Kidney tubule cell (primary cell): ENCODE data around the gene NUTM2E.
A peak's percentile ranks its signal among the peaks of the same experiment; 100 is the strongest.
"Not testable (repeated sequence)": the region's sequence is repeated elsewhere in the genome, so short reads cannot be mapped to it uniquely, and the experiment has no call there.

Experiments used
- DNase-seq: peaks from one replicate; pipeline ENCODE4 v3.0.0-alpha.2; 2018; ENCODE audit warnings: low spot score

NUTM2E gene

DNA sequence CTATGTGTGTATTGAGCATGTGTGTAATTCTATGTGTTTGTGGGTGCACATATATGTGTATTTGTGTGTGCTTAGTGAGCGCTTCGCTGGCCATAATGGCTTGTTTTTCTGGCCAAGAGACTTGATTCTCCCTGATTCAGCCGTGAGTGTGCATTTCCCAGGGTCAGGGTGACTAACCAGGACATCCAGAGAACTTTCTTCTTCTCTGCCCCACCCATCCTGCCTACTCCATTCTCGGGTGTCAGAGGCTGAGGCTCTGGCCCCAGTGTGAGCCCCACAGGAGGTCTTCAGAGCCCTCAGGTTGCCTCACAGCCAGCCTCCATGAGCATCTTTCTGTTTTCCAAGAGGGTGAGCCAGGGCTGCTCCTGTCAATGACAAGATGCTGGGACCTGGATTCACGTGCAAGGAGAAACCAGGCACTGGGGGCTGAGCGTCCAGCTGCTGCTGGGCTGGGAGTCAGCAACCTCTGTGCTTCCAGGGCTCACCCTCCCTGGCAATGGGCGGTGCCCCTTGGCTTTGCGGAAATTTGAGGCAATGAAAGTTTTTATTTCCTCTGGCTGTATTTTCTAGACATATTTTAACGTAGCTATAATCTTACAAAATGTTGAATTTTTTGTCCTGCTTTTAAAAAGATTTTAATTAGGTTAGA lies 40.5 kb downstream of the NUTM2E start:
- DNase-seq, result not testable (repeated sequence)

DNA sequence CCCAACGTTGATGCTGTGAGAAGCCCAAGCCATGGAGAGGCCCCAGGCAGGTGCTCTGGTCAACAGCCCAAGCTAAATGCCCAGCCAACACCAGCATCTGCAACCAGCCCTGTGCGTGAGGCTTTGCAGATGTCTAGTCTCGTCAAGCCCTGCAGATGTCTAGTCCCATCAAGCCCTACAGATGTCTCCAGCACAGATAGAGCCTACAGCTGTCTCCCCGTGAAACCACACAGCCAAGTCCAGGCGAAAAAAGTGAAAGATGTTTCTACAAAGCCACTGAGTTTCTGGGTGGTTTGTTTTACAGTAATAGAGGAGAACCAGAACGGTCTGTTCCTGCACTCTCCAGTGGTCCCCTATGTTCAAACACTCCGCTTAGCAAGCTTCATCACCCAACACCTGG lies 41.5 kb downstream of the NUTM2E start:
- DNase-seq, result not testable (repeated sequence)

DNA sequence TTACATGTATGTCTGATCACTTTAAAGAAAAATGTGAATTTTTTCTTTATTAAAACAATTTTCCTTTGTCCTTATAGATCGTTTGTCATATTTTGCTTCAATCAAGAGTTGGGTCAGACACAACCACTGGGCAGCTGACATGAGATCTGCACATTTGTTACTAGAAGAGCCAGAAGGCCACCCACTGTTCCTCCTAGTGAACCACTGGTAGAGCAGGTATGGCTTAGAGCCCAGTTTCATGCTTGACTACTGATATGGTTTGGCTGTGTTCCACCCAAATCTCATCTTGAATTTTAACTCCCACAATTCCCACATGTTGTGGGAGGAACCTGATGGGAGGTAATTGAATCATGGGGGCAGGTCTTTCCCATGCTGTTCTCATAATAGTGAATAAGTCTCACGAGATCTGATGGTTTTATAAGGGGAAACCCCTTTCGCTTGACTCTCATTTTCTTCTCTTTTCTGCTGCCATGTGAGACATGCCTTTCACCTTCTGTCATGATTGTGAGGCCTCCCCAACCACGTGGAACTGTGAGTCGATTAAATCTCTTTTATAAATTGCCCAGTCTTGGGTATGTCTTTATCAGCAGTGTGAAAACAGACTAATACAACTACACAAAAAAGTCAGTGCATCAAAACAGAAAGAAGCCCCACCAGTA lies 43.0 kb downstream of the NUTM2E start:
- peak; percentile 84 for DNase-seq

DNA sequence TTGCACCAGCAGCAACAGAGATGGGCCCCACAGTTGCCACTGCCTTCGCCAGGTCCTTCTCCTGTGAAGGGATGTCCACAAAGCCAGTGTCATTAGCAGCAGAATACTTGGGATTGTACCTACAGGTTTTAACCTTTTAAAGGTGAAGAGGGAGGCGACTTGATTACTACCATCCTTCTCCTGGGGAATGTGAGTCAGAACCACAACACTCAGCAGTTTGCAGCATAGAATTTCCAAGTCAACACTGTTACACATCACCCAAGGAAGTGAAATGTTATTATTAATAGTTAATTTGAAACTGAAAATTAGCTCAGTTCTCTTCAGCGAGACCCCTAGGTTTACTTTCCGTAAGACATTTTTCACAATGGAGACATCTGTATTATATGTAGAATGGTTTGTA lies 45.2 kb downstream of the NUTM2E start:
- not testable (repeated sequence) for DNase-seq
